ENCODE results near the gene PRPF38B. TPM values are rescaled to one million over a fixed set of nuclear protein-coding genes. Genes with fewer than 3 reads are reported as not detected.
A peak's percentile ranks its signal among the peaks of the same experiment; 100 is the strongest.

Gene PRPF38B
- polyA plus RNA-seq, 1 donor (not counting 4 experiments of a cell fraction or from before 2014, with no cell fraction given): 41.0 TPM

DNA sequence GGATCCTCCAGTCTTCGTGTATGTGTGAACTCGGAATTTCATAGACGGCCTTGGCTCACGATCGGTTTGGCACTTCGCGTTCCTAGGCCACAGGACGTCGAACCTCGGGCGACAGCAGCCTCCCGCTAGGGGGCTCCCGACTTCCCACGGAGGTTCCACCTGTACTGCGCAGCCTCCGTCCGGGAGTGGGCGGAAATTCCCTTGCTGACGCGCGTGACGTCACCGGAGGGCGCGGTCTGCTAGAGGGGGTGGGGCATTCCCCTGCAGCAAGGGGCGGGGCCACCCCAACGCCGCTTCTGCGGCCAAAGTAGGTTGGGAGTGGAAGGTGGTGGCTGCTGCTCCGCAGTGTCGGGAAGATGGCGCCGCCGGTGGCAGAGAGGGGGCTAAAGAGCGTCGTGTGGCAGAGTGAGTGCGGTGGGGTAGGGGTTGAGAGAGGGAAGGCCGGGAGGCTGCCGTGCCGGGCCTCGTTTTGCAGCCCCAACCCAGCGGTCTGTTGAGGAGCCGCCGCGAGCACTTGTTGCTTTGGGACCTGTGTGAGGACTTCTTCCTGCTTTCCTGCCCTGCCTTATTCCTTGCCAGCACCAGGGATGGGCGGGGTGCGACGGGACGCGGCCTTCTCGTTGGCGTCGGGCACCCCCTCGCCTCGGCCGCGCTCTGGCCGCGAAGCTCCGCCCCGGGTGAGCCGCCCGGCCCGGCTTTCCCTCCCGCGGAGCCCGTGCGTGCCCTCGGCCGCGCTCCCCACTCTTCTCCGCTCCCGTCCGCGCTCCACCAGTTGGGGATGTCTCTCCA, 54.5 kb downstream of the PRPF38B start, which contains the start of gene STXBP3:
Gene STXBP3, plus strand, starts transcription at position 293 of the 789 bp plus-strand sequence. Its CDS starts 64 bp downstream, at position 357.
- H3K9me1 ChIP-seq (ENCODE audit: control insufficient read depth, extremely low read depth, insufficient read depth, low read length): peaks cover 2% of the 10 kb centered on the region
- peaks cover 34% of the 10 kb centered on the region for H3K79me2 ChIP-seq (ENCODE audit: control insufficient read depth, insufficient read depth, low read length)
- H3K4me3 ChIP-seq (ENCODE audit: control insufficient read depth in 2 of 3, extremely low read depth in 1 of 3, insufficient read depth in 2 of 3, low read depth in 1 of 3, low read length in 3 of 3): peak within 1 kb of the TSS; percentile 81 to 100 (median 96)
- peaks cover 19% of the 10 kb centered on the region for H3K4me1 ChIP-seq (ENCODE audit: control insufficient read depth, extremely low read depth, insufficient read depth, low read length)
- dilution Hi-C loops (cut with MboI; ENCODE audit: extremely low pct_ligation_motif_present, low sequenced_read_pairs): no loop called here
- TF ChIP-seq CTCF (optimal IDR thresholded peaks at IDR 0.05 in 1 of 3, IDR thresholded peaks at IDR 0.05 in 1 of 3, conservative IDR thresholded peaks at IDR 0.05 in 1 of 3; ENCODE audit: extremely low read depth in 1 of 3, insufficient read depth in 2 of 3, low read length in 3 of 3): peak; percentile 95 to 98 (median 95)
- no peak for TF ChIP-seq EZH2 (IDR thresholded peaks at IDR 0.05; ENCODE audit: low read length)
- no peaks in the 10 kb centered on the region for H4K20me1 ChIP-seq (ENCODE audit: control insufficient read depth, extremely low read depth, insufficient read depth, low read length)
- peak within 1 kb of the TSS; percentile 97 for H3K27ac ChIP-seq (ENCODE audit: control insufficient read depth, insufficient read depth, low read length)
- H3K36me3 ChIP-seq (ENCODE audit: control insufficient read depth in 2 of 2, extremely low read depth in 1 of 2, insufficient read depth in 2 of 2, low read length in 2 of 2): peaks cover 0 to 2% of the 10 kb centered on the region in 2 experiments
- peak within 1 kb of the TSS; percentile 92 for H2AFZ ChIP-seq (ENCODE audit: control insufficient read depth, low read length)
- peak; percentile 93 for FAIRE-seq
- peak within 1 kb of the TSS; percentile 82 for H3K4me2 ChIP-seq (ENCODE audit: control insufficient read depth, extremely low read depth, insufficient read depth, low read depth, low read length)
- no peaks in the 10 kb centered on the region for H3K9me3 ChIP-seq (ENCODE audit: control insufficient read depth, low read depth, low read length)
- no peaks in the 10 kb centered on the region for H3K27me3 ChIP-seq (ENCODE audit: control insufficient read depth, extremely low read depth, insufficient read depth, low read length)
- peak within 1 kb of the TSS; percentile 99 for H3K9ac ChIP-seq (ENCODE audit: control insufficient read depth, extremely low read depth, insufficient read depth, low read length)
- peak; percentile 92 for DNase-seq (ENCODE audit: low read depth, low spot score)

DNA sequence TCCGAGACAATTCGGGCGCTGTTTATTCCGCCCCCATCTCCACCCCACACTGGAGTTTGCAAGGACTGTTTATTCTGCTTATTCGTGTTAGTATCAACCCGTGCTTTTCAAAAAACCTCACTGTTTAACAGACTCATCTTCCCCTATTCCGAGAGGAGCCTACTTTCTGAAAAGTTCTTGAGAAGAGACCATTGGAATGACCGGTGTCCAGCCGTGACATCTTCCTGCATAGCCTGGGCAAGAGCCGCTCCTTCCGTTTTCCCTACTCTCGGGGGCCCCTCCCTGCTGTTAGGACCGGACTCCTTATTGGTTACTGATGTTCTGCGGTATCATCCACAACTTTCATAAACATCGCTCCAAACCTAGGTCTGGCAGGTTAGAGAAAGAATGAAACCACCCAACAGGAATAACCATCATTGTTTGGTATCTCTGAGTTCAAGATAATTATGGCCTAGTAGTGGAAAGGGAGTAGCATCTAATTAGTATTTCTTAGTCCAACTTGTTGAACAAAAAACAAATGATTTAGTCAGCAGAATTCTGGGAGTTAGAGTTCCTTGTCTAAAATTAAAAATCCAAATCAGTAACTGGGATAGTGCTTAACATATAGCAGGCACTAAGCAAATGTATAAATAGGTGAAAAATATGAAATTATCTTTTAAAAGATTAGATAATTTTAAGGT, 55.2 kb downstream of the PRPF38B start:
- H3K4me2 ChIP-seq (ENCODE audit: control insufficient read depth, extremely low read depth, insufficient read depth, low read depth, low read length): peak overlapping the region; percentile 82
- peak overlapping the region; percentile 99 for H3K9ac ChIP-seq (ENCODE audit: control insufficient read depth, extremely low read depth, insufficient read depth, low read length)
- DNase-seq (ENCODE audit: low read depth, low spot score) (no peak), FAIRE-seq (peak; percentile 34)
- TF ChIP-seq CTCF (optimal IDR thresholded peaks at IDR 0.05 in 1 of 3, IDR thresholded peaks at IDR 0.05 in 1 of 3, conservative IDR thresholded peaks at IDR 0.05 in 1 of 3; ENCODE audit: extremely low read depth in 1 of 3, insufficient read depth in 2 of 3, low read length in 3 of 3) (no peak), EZH2 (IDR thresholded peaks at IDR 0.05; ENCODE audit: low read length) (no peak)
- peaks cover 34% of the 10 kb centered on the region for H3K79me2 ChIP-seq (ENCODE audit: control insufficient read depth, insufficient read depth, low read length)
- H2AFZ ChIP-seq (ENCODE audit: control insufficient read depth, low read length): peak overlapping the region; percentile 92
- no peaks in the 10 kb centered on the region for H4K20me1 ChIP-seq (ENCODE audit: control insufficient read depth, extremely low read depth, insufficient read depth, low read length)
- no peaks in the 10 kb centered on the region for H3K9me3 ChIP-seq (ENCODE audit: control insufficient read depth, low read depth, low read length)
- dilution Hi-C loops (cut with MboI; ENCODE audit: extremely low pct_ligation_motif_present, low sequenced_read_pairs): no loop called here
- H3K27ac ChIP-seq (ENCODE audit: control insufficient read depth, insufficient read depth, low read length): peak overlapping the region; percentile 97
- H3K4me3 ChIP-seq (ENCODE audit: control insufficient read depth in 2 of 3, extremely low read depth in 1 of 3, insufficient read depth in 2 of 3, low read depth in 1 of 3, low read length in 3 of 3): peak overlapping the region; percentile 81 to 100 (median 96)
- H3K27me3 ChIP-seq (ENCODE audit: control insufficient read depth, extremely low read depth, insufficient read depth, low read length): no peaks in the 10 kb centered on the region
- H3K36me3 ChIP-seq (ENCODE audit: control insufficient read depth in 2 of 2, extremely low read depth in 1 of 2, insufficient read depth in 2 of 2, low read length in 2 of 2): peaks cover 0 to 2% of the 10 kb centered on the region in 2 experiments
- peaks cover 19% of the 10 kb centered on the region for H3K4me1 ChIP-seq (ENCODE audit: control insufficient read depth, extremely low read depth, insufficient read depth, low read length)
- H3K9me1 ChIP-seq (ENCODE audit: control insufficient read depth, extremely low read depth, insufficient read depth, low read length): peaks cover 2% of the 10 kb centered on the region

All from keratinocyte (primary cell).